Activated naive CD8-positive, alpha-beta T cell treated with anti-CD3 and anti-CD28 coated beads for 36 hours (primary cell): ENCODE results near the gene JADE2. TPM values are rescaled to one million over a fixed set of nuclear protein-coding genes. Genes with fewer than 3 reads are reported as not detected.

Experiments used
- DNase-seq: peaks from one replicate; pipeline ENCODE4 v3.0.0; 2021
- H3K27ac Mint-ChIP-seq: one replicate; pipeline ENCODE4 v1.8.0; 2022; ENCODE audit warnings: mild to moderate bottlenecking, moderate library complexity, mixed read lengths
- H3K27me3 Mint-ChIP-seq: one replicate; pipeline ENCODE4 v1.8.0; 2022; ENCODE audit warnings: mild to moderate bottlenecking, mixed read lengths
- H3K36me3 Mint-ChIP-seq: one replicate; pipeline ENCODE4 v1.8.0; 2021; ENCODE audit warnings: mild to moderate bottlenecking, mixed read lengths
- H3K4me1 Mint-ChIP-seq: one replicate; pipeline ENCODE4 v1.8.0; 2021; ENCODE audit warnings: mixed read lengths
- H3K4me3 Mint-ChIP-seq: one replicate; pipeline ENCODE4 v1.8.0; 2022; ENCODE audit warnings: mild to moderate bottlenecking, moderate library complexity, mixed read lengths
- H3K9me3 Mint-ChIP-seq: one replicate; pipeline ENCODE4 v1.8.0; 2022; ENCODE audit warnings: mixed read lengths
- total RNA-seq, 2 experiments: library from RNA; stranded (reverse); gene quantifications; one replicate each; pipeline ENCODE4 v1.2.3, GENCODE V29; 2021

JADE2 gene
- total RNA-seq, 2 experiments from 2014 or later: 80.2 to 80.3 TPM

- Mint-ChIP-seq H3K4me1 (peaks cover 85% of the 10 kb centered on the region), H3K9me3 (no peaks in the 10 kb centered on the region), H3K27me3 (no peaks in the 10 kb centered on the region), H3K4me3 (no peak overlapping the region), H3K36me3 (peaks cover 16% of the 10 kb centered on the region), H3K27ac (peak overlapping the region; percentile 62)
- no peak for DNase-seq
These were observed 8.7 kb downstream of the JADE2 start for GRCh38 chr5:134534058-134534725.

- Mint-ChIP-seq H3K27me3 (no peaks in the 10 kb centered on the region), H3K27ac (peak overlapping the region; percentile 62), H3K9me3 (no peaks in the 10 kb centered on the region), H3K4me3 (no peak overlapping the region), H3K36me3 (peaks cover 21% of the 10 kb centered on the region), H3K4me1 (peaks cover 81% of the 10 kb centered on the region)
- DNase-seq: no peak
These were observed 9.2 kb downstream of the JADE2 start for GRCh38 chr5:134534726-134535110.

- Mint-ChIP-seq H3K4me1 (peaks cover 79% of the 10 kb centered on the region), H3K27ac (peak overlapping the region; percentile 61), H3K36me3 (peaks cover 35% of the 10 kb centered on the region), H3K27me3 (no peaks in the 10 kb centered on the region), H3K9me3 (no peaks in the 10 kb centered on the region), H3K4me3 (no peak overlapping the region)
- DNase-seq: no peak
These were observed 11.4 kb downstream of the JADE2 start for GRCh38 chr5:134536876-134537275.

GRCh38 chr5:134537297-134537696 lies 11.8 kb downstream of the JADE2 start:
- DNase-seq: no peak
- H3K4me3 Mint-ChIP-seq: no peak overlapping the region
- no peaks in the 10 kb centered on the region for H3K9me3 Mint-ChIP-seq
- peak overlapping the region; percentile 61 for H3K27ac Mint-ChIP-seq
- peaks cover 76% of the 10 kb centered on the region for H3K4me1 Mint-ChIP-seq
- peaks cover 31% of the 10 kb centered on the region for H3K36me3 Mint-ChIP-seq
- no peaks in the 10 kb centered on the region for H3K27me3 Mint-ChIP-seq

GRCh38 chr5:134538296-134538695 lies 12.8 kb downstream of the JADE2 start:
- H3K27ac Mint-ChIP-seq: peak overlapping the region; percentile 18
- no peak for DNase-seq
- H3K27me3 Mint-ChIP-seq: no peaks in the 10 kb centered on the region
- H3K9me3 Mint-ChIP-seq: no peaks in the 10 kb centered on the region
- H3K4me1 Mint-ChIP-seq: peaks cover 66% of the 10 kb centered on the region
- no peak overlapping the region for H3K4me3 Mint-ChIP-seq
- H3K36me3 Mint-ChIP-seq: peaks cover 31% of the 10 kb centered on the region

DNA sequence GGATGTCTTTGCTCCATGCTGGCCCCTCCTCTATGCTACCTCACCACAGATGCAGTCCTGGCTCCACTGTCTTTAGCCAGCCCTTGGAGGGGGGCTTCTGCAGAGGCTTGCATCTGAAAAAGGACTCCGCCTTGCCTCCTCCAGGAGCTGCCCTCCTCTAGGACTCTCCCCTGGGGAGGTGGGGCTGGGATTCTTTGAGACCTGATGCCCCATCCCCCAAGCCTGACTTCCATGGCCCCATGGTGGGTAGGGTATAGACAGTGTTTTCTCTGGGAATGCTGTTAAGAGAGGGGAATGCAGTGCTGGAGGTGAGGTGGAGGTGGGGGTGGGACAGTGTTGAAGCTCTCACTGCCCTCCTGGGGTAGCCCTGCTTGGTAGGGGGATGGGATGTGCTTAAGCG lies 14.3 kb downstream of the JADE2 start:
- Mint-ChIP-seq H3K4me3 (no peak overlapping the region), H3K27ac (no peak overlapping the region), H3K27me3 (no peaks in the 10 kb centered on the region), H3K4me1 (peaks cover 67% of the 10 kb centered on the region), H3K36me3 (peaks cover 37% of the 10 kb centered on the region), H3K9me3 (no peaks in the 10 kb centered on the region)
- DNase-seq: no peak

- peaks cover 49% of the 10 kb centered on the region for H3K36me3 Mint-ChIP-seq
- H3K27me3 Mint-ChIP-seq: no peaks in the 10 kb centered on the region
- DNase-seq: no peak
- H3K27ac Mint-ChIP-seq: peak overlapping the region; percentile 72
- H3K9me3 Mint-ChIP-seq: no peaks in the 10 kb centered on the region
- H3K4me1 Mint-ChIP-seq: peaks cover 68% of the 10 kb centered on the region
- H3K4me3 Mint-ChIP-seq: no peak overlapping the region
These were observed 15.6 kb downstream of the JADE2 start for GRCh38 chr5:134540747-134541733.

GRCh38 chr5:134541736-134542376 lies 16.4 kb downstream of the JADE2 start:
- Mint-ChIP-seq H3K27me3 (no peaks in the 10 kb centered on the region), H3K36me3 (peaks cover 48% of the 10 kb centered on the region), H3K27ac (peak overlapping the region; percentile 72), H3K4me3 (no peak overlapping the region), H3K4me1 (peaks cover 63% of the 10 kb centered on the region), H3K9me3 (no peaks in the 10 kb centered on the region)
- DNase-seq: no peak

- H3K27me3 Mint-ChIP-seq: no peaks in the 10 kb centered on the region
- no peaks in the 10 kb centered on the region for H3K9me3 Mint-ChIP-seq
- H3K36me3 Mint-ChIP-seq: peaks cover 48% of the 10 kb centered on the region
- DNase-seq: peak; percentile 66
- H3K4me1 Mint-ChIP-seq: peaks cover 62% of the 10 kb centered on the region
- H3K4me3 Mint-ChIP-seq: peak overlapping the region; percentile 85
- H3K27ac Mint-ChIP-seq: peak overlapping the region; percentile 94
These were observed 18.5 kb downstream of the JADE2 start for GRCh38 chr5:134543820-134544614.

DNA sequence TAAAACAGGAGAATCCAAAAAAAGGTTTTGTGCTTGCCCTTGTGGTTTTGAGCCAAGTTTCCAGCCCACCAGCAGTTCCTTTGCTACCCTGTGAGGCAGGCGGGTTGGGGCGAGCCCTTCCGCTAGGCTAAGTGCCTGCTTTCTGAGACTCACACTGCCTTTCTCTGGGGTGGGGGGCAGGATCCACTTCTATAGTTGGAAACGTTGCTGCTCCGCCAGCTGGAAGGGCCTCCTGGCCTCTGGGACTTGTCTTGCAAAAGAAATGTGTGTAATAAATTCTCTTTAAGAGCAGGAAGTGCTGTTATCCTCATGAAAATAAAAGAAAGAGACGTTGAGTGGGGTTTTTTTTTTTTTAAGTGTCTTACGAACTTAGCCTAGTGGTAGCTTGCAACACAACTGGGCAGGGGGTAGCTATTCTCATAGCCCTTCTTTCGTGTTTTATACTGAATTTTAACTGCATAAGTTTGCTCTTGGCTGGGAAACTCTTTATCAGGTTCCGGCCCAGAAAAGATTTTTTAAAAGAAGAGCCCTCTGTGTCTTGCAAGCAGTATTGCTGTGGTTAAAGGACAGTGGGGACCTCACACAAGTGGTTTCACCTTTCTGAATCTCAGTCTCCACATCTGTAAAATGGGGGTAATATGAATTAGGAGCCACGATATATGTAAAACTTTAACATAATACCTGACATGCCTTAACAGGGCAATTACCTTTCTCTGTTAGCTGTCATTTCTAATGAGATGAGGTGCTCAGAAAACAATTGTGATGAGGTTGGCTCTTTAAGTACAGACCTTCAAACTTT lies 19.8 kb downstream of the JADE2 start:
- Mint-ChIP-seq H3K4me3 (peak overlapping the region; percentile 85), H3K4me1 (peaks cover 67% of the 10 kb centered on the region), H3K36me3 (peaks cover 44% of the 10 kb centered on the region), H3K27me3 (no peaks in the 10 kb centered on the region), H3K9me3 (no peaks in the 10 kb centered on the region), H3K27ac (peak overlapping the region; percentile 94)
- no peak for DNase-seq

GRCh38 chr5:134547066-134547465 lies 21.6 kb downstream of the JADE2 start:
- H3K9me3 Mint-ChIP-seq: no peaks in the 10 kb centered on the region
- H3K4me1 Mint-ChIP-seq: peaks cover 64% of the 10 kb centered on the region
- no peaks in the 10 kb centered on the region for H3K27me3 Mint-ChIP-seq
- H3K36me3 Mint-ChIP-seq: peaks cover 40% of the 10 kb centered on the region
- H3K27ac Mint-ChIP-seq: peak overlapping the region; percentile 42
- H3K4me3 Mint-ChIP-seq: no peak overlapping the region
- no peak for DNase-seq

DNA sequence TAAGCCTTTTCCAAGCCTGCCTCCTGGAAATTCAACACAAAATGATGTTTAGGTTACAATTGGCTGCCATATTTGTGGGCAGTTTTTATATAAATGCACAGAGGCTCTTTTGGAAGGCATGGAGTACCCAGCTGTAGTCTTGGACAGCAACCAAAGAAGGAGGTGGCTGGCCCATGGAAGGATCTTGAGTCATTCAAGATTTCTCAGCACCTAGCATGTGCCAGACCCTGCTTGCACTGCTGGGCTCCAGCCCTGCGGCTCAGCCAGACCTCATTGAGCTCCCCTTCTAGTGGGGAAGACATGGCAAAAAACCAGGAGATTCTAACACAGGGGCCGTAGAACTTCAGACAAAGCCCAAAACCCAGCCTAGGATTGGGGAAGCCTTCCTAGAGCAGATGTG lies 22.1 kb downstream of the JADE2 start:
- peaks cover 43% of the 10 kb centered on the region for H3K36me3 Mint-ChIP-seq
- H3K27me3 Mint-ChIP-seq: no peaks in the 10 kb centered on the region
- H3K4me1 Mint-ChIP-seq: peaks cover 63% of the 10 kb centered on the region
- no peaks in the 10 kb centered on the region for H3K9me3 Mint-ChIP-seq
- H3K4me3 Mint-ChIP-seq: no peak overlapping the region
- peak overlapping the region; percentile 10 for H3K27ac Mint-ChIP-seq
- no peak for DNase-seq

GRCh38 chr5:134547999-134548658 lies 22.7 kb downstream of the JADE2 start:
- DNase-seq: no peak
- peaks cover 47% of the 10 kb centered on the region for H3K36me3 Mint-ChIP-seq
- H3K4me1 Mint-ChIP-seq: peaks cover 63% of the 10 kb centered on the region
- no peak overlapping the region for H3K4me3 Mint-ChIP-seq
- H3K27ac Mint-ChIP-seq: peak overlapping the region; percentile 70
- H3K27me3 Mint-ChIP-seq: no peaks in the 10 kb centered on the region
- no peaks in the 10 kb centered on the region for H3K9me3 Mint-ChIP-seq
